HPDE6-E6E7 (cell line): Measurements from ENCODE around the gene FAU.

Source experiments
- DNase-seq: peaks from one replicate; pipeline ENCODE4 v3.0.0; 2011; ENCODE audit warnings: missing footprints; ENCODE audit errors: extremely low spot score

The FAU gene

GRCh38 chr11:65135633-65136145, 13.8 kb upstream of the FAU start:
- DNase-seq: no peak

DNA sequence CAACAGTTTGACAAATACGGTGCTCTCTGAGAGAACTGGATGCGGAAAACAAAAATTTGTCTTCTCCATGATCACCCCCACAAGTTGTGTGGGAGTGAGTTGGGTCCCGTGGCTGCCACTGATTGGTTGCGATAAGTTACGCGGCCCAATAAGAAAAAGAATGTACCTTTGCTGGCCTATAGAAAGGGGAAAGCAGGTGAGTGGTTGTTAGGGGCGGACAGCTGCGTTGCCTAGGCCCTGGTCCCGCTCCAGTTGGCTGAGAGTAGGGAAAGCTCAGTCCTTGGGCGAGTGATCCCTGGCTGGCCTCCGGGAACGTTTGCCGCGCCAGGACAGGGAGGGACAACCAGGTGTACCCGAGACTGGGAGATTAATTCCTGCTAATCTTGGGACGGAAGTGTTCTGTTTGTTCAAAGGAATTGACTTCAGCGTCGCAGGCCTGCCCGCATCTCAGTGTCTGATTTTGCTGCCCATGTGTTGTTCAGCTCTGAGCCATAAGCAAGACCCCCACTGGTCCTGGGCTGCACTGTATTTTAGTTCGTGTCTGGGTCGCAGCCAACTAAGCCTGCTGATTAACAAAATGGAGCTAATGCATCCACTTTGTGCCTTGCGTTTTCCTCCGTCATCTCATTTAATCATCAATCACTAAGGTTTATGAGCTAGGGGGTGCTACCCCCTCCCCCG, 13.2 kb upstream of the FAU start:
- peak; percentile 99 for DNase-seq

DNA sequence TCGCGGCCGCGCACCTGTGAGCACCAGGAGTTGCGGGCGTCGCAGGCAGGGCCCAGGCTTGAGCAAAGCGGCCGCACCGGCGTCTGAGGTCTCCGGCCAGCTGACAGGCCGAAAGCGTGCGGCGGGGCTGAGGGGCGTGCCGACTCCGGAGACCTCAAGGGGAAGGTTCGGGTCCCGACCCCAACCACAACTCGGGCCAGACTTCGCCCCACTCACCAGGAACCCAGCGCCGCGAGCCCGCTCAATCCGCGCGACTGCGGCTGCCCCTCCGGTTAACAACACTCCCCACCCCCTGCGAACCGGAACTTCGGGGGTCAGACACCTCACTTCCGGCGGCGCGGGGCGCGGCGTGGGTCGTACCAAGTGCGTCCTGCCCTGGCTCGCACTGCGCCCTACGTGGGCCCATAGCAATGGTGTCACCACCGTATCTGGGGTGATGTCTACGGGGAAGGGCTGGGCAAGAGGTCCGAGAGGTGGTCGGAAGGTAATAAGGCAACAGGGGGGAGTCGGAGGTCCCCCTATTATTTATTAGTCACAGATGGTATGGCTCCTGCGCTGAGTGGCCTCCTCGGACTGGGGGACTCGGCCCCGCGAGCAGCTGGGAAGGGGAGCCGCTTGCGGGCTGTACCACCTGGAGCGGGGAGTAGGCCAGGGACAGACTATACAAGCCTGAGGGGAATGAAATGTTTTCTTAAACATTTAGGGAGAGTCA, 12.5 kb upstream of the FAU start, which contains the start of gene SYVN1:
SYVN1 (minus strand) TSS at position 280 of the 712 bp plus-strand sequence. CDS start 918 bp downstream, outside the sequence.
- peak; percentile 89 for DNase-seq

- DNase-seq: no peak
Measured at GRCh38 chr11:65133724-65134123, 11.8 kb upstream of the FAU start.

GRCh38 chr11:65132988-65133700, 11.2 kb upstream of the FAU start:
- DNase-seq: peak; percentile 72

DNA sequence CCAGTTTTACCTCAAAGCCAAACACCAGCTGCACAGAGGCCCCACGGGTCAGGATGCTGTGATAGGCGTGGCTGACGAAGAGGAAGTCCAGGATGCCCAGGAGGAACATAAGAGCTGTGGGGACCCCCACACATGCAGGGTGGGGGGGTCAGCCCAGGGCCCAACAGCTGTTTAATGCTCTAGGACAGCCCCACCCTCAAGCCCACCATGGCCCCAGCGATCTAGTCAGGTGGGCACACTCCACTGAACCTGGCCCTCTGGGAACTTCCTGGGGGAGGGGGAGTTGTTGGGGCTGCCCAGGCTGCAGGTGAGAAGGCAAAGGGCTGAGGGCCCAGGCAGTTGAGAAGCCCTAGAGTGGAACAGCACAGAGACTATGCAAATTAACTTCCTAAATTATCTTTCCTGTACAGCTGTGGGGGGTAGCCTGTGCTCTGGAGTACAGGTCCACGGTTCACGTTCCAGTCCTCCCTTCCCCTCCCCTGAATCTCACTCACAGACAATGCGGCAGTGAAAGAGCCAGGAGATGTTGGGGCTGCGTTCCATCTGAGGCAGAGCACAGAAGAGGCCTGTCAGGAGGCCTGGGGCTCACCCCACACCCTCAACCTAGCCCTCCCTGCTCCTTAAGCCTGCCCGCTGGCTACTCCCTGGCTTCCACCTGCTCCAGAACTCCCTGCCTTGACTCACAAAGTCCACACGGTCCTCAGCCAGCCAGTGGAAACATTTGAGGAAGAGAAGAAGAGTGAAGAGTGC, 10.5 kb upstream of the FAU start:
- DNase-seq: no peak

DNA sequence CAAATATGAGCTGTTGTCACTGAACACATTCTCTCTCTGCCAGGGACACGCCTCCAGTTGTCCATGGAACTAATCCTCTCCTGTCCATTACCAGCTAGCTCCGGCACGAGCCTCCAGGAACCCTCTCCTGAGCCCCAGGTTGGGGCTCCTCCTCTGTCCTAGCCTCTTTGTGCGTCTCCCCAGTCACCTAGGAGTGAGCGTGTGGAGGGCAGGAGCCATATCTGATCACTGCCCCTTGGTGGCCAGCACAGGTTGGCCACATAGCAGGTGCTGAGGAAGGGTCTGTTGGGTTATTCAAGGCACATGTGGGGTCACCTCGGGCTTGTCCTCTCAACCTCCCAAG, 9.9 kb upstream of the FAU start:
- no peak for DNase-seq

DNA sequence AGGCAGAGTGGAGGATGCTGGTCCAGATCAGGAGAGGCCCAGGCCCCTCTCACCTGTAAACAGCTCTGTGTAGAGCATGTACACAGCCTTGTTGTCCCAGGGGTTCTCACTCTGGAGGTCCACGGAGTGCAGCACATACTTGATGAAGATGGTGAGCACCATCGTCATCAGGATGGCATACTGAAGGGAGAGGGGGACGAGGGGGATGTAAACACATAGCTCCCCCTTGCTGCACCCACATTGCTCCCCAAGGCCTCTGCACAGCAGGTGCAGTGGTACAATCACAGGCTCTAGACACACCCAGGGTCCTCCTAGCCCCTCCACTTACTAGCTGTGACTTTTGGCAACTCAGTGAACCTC, 9.5 kb upstream of the FAU start:
- no peak for DNase-seq

GRCh38 chr11:65130631-65131416, 8.9 kb upstream of the FAU start:
- no peak for DNase-seq

GRCh38 chr11:65129649-65130441, 7.9 kb upstream of the FAU start:
- no peak for DNase-seq

DNA sequence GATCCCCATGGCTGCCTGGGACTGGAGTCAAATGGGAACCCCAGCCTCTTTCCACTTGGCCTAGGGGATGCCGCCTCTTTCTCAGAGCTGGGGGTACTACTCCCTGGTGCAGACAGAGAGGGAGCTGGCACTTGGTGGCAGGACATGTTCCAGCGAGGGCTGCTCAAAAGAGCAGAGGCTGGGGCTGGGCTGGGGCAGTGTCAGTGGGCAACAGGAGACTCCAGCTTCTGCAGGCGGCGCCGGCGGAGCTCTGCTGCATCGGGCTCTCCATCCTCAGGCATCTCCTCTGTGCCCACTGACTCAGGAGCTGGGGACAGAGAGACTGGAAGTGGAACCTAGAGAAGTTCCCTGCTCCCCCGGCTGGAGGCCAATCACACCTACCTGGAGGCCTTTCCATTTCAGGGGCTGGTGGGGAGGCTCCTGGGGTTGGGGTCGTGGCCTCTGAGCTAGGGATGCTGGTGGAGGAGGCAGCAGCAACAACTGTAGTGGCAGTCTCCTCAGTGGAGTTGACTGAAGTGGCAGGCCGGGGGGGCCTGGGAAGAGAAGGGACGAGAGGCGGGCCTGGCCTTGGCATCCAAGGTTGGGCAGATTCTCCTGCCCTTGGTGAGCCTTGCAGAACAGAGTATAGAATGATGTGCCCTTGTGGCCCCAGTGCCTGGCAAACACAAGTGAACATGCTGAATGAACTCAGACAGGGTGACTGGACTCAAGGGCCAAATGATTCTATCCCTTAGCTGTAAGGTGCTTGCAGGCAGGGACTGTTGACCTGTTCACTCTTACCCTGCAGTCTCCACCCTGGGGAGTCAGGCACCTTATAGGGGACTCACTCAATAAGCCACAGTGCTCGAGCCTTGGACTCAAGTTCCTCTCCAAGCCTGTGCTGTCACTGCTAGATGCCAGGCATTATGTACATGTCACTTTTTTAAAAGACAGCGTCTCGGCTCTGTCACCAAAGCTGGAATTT, 6.5 kb upstream of the FAU start:
- no peak for DNase-seq

DNA sequence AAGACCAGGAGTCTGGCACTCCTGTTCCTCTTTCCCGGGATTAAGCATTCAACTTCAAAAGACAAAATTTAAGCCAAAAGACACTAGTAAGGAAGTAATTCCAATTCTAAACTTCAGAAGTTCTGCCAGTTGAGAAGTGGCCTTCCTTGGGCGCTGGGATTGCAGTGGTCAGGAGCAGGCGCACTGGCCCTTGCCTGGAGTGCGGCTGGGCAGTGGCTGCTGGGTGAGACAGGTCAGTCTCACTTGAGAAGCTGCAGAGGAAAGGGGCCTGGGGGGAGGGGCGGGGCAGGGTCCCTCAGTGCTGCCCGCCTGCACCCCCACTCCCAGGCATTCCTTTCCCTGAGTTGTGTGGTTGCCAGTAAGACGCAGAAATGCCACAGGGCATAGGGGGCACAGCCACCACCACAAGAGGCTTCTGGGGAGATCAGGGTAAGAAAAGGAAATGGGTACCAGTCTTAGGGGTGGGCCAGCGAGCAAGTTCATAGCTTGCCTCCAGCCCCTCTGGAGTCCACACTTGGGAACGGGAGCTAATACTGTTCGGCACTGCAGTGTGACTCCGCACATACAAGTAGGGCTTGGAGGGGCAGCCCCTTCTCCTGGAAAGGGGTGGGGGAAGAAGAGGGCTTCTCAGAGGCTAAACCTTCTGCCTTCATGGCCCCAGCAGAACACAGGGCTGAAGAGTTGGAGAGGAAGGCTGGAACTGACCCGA, 5.7 kb upstream of the FAU start:
- no peak for DNase-seq

DNA sequence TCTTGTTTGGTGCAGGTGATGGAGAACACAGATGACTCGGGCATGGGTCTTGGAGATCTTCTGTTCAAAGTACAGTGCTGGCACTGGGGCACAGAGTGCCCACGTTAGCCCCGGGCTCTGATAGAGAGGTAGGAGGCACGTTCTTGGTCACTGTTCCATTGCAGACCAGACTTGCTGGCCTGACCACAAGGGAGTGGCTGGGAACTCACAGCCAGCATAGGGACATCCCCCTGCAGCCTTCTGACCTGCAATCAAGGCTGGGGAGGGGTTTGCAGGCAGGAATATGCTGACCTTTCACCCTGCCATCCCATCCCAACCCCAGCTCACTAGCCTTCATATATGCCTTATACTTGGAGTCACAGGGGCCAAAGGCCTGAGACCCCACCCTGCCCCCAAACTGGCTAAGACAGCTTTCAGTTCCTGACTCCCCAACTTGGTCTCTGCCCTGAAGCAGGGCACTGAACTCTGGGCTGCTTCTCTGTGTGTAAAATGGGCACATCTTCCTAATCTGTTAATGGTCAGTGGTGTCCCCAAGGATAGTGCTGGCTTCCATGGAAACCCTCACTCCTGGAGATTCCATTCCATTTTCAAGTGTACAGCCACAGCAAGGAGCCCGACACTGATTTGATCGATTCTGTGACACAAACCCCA, 4.8 kb upstream of the FAU start:
- DNase-seq: no peak

DNA sequence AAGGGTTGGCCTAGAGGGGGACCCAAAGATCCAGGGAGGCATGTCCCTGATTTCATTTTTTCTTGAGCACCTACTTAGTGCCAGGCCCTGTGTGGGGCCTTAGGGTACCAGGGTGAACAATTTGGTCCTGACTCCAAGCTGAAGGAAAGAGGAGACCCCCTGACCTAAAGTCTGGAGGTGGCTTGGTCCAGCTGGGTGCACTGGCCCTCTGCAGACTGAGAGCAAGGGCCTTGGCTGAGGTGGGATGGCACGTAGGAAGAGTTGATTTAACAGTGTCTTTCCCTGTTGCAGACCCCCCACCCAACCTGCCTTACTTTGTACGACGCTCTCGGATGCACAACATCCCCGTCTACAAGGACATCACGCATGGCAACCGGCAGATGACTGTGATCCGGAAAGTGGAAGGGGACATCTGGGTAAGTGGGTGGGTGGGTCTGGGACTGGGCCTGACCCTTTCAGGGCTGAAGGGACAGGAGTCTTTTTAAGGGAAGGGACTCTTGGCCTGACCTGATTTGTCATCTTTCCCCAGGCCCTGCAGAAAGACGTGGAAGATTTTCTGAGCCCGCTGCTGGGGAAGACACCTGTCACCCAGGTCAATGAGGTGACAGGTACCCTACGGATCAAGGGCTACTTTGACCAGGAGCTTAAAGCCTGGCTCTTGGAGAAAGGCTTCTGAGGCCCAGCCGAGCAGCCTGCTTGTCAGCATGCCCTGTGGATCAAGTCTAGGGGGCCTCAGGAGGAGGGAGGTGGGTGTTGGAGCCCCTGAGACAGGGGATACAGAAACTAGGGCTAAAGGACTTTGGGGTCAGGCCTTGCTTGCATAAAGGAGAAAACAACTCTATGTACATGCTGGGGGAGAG, 3.5 kb upstream of the FAU start:
- no peak for DNase-seq

DNA sequence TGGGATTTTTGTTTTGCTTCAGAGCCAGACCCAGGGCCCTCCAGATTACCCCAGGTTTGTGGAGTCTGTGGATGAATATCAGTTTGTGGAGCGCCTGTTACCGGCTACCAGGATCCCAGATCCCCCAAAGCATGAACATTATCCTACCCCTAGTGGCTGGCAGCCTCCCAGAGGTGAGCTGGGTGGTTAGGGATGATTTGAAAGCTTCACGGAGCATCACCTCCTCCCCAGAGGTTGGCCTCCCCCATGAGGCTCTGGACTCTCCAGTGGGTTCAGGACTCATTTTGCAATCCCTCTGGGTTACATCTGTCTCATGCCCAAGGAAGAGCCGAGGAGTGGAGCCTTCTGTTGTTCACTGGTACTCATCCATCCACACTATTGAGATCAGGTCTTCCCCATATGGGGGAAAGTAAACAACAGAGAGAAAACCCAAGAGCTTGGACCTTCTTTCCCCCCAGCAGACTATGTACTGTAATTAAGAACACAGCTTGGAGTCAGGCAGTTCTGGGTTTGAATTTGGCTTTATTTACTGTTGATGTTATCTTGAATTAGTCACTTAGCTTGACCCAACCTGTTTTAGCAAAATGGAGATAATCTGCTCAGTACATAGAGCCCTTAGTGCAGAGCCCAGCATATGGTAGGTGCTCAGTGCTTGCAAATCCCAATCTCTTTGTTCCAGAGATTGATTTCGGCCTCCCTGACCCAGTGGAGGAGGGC, 2.7 kb upstream of the FAU start:
- no peak for DNase-seq

- DNase-seq: no peak
Measured at GRCh38 chr11:65121447-65121864, 478 bp downstream of the FAU start.
